Measurements from ENCODE around the gene SEPTIN2. TPM values are rescaled to one million over a fixed set of nuclear protein-coding genes. Genes with fewer than 3 reads are reported as not detected.
"Not testable (repeated sequence)": the region's sequence is repeated elsewhere in the genome, so short reads cannot be mapped to it uniquely, and the experiment has no call there.

The SEPTIN2 gene
- total RNA-seq, 1 donor from 2014 or later, result 366 TPM

DNA sequence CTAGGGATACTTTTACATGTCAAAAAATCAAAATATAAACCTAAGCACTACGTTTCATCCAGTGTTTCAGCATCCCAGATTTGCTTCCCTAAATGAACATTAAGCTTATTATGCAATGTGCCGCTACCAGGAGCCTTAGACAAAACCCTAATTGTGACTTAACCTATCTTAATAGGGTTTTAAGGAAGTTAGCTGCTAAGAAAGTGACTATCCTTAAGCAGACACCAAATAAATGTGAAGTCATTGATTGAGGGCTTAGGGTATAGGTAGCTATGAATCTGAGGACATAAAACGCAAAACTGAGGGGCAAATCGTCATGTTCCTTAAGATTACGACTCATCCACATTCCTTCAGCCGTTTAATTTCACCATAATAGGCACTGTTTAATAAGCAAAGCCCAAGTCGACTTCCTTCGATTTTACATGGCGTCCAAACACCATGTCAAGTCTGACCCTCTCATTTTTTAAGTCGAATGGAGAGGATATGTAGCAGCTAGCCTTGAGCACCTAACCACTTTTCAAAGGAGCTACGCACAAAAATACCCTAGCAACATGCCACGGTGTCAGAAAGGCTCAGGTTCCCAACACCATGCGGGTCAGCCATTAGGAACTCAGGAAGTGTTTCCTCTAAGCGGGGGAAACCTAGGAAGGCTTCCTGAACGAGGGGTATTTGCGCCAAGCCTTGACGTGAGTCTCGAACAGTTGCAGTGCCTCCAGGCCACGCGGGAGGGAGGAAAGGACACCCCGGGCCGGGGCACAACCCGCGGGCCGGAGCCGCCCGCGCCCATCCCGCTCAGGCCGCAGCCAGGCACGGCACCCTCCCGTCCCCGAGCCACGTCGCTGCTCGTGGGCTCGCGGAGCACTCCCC lies 1.3 kb upstream of the SEPTIN2 start:
- no peak for DNase-seq (ENCODE audit: low read depth)
- TF ChIP-seq CTCF (conservative IDR thresholded peaks at IDR 0.05; ENCODE audit: low read depth, low read length), result no peak
- H3K4me3 ChIP-seq (ENCODE audit: low read depth, low read length), result peak overlapping the region; percentile 88

DNA sequence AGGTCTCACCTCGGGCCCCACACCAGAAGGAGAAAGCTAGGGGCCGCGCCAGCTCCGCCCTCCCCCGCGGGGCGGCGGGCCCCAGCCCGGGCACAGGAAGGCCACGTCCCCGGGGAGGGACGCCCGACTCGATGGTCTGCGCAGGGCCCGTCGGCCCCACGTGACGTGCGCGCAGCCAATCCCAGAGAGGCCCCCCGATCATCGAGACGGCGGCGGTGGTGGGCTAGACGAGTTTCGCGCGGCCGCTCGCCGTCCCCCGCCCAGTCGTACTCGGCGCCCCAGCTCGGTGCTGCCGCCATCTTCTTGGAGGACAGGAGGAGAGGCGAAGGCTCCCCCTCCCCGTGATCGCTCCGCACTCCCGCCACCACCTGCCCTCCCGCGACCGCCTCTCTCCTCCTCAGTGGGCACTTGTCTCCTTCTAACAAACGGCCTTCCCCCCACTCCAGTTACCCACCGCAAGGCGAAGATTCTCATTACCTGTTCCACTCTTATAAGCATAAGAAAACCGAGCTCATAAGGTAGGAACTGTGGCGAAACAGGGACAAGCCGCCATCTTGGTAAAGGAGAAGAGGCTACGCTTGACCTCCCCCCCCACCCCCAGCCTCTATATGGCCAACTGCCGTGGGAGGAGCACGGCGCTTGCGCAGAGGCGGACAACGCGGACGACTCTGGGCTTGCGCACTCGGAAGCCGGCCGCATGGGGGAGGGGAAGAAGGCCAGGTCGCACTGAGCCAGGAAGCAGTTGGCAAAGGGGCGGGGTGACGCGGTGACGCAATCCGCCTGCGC lies 439 bp upstream of the SEPTIN2 start, which contains the start of gene HDLBP:
HDLBP (minus strand) TSS at position 580 of the 786 bp plus-strand sequence. CDS start 48,803 bp downstream, outside the sequence.
- TF ChIP-seq CTCF (conservative IDR thresholded peaks at IDR 0.05; ENCODE audit: low read depth, low read length), result no peak
- H3K4me3 ChIP-seq (ENCODE audit: low read depth, low read length), result peak within 1 kb of the TSS; percentile 88
- DNase-seq (ENCODE audit: low read depth), result peak; percentile 67

- H3K4me3 ChIP-seq (ENCODE audit: low read depth, low read length), result peak overlapping the region; percentile 85
- no peak for DNase-seq (ENCODE audit: low read depth)
- TF ChIP-seq CTCF (conservative IDR thresholded peaks at IDR 0.05; ENCODE audit: low read depth, low read length), result no peak
Measured at GRCh38 chr2:241316825-241317224, 1.1 kb downstream of the SEPTIN2 start.

- TF ChIP-seq CTCF (conservative IDR thresholded peaks at IDR 0.05; ENCODE audit: low read depth, low read length), result no peak
- H3K4me3 ChIP-seq (ENCODE audit: low read depth, low read length), result peak overlapping the region; percentile 85
- no peak for DNase-seq (ENCODE audit: low read depth)
Measured at GRCh38 chr2:241317391-241317790, 1.7 kb downstream of the SEPTIN2 start.

GRCh38 chr2:241318830-241319229 lies 3.1 kb downstream of the SEPTIN2 start:
- H3K4me3 ChIP-seq (ENCODE audit: low read depth, low read length), result peak overlapping the region; percentile 6
- DNase-seq (ENCODE audit: low read depth), result not testable (repeated sequence)

DNA sequence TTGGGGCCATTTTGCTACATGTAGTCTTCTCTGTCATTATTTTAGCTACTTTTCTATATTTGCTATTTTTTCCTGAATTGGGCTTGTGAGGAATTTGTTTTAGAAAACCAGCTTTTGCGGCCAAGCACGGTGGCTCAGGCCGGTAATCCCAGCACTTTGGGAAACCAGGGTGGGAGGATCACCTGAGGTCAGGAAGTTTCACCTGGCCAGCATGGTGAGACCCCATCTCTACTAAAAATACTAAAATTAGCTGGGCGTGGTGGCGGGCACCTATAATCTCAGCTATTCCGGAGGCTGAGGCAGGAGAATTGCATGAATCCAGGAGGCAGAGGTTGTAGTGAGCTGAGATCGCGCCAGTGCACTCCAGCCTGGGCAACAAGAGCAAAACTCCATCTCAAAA lies 4.7 kb downstream of the SEPTIN2 start:
- TF ChIP-seq CTCF (conservative IDR thresholded peaks at IDR 0.05; ENCODE audit: low read depth, low read length), result no peak
- no peak overlapping the region for H3K4me3 ChIP-seq (ENCODE audit: low read depth, low read length)
- DNase-seq (ENCODE audit: low read depth), result no peak

DNA sequence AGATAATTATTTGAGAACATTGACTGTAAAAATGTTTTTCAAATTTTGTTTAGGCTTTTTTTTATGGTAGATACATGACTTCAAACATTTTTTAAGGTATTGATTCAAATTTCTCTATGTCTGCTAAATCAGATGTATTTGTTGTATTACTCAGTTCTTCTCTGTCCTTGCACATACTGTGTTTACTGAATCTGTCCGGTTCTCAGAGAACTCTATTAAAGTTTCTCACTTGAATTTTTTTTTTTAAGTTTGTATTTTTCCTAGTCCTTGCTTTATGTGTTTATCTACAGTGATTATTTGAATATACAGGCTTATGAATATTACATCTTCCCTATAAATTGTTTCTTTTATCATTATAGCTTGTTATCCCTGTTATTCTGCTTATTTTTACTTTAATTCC lies 5.3 kb downstream of the SEPTIN2 start:
- H3K4me3 ChIP-seq (ENCODE audit: low read depth, low read length), result no peak overlapping the region
- no peak for DNase-seq (ENCODE audit: low read depth)
- no peak for TF ChIP-seq CTCF (conservative IDR thresholded peaks at IDR 0.05; ENCODE audit: low read depth, low read length)

Measured in epithelial cell of proximal tubule (primary cell).